ENCODE measurements around the gene RIOK2. TPM values are rescaled to one million over a fixed set of nuclear protein-coding genes. Genes with fewer than 3 reads are reported as not detected.

The RIOK2 gene
- total RNA-seq, 1 donor = 37.6 TPM

DNA sequence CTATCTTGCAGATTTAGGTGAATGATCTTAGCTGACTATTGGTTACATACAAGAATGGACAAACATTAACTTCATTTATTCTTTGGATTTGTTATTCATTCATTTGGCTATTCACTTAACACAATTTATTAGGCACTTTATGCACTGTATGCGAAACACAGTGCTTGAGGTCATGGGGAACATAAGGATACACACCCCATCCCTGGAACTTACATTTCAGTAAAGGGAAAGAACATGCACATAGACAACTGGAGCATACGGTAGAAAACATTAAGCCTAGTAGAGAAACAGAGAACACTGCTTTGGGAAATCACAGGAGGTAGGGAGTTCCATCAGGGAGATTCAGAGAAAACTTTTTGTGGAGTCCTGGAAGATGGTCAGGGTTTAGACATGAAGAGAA lies 62.9 kb downstream of the RIOK2 start:
- TF ChIP-seq, protein P1, sequence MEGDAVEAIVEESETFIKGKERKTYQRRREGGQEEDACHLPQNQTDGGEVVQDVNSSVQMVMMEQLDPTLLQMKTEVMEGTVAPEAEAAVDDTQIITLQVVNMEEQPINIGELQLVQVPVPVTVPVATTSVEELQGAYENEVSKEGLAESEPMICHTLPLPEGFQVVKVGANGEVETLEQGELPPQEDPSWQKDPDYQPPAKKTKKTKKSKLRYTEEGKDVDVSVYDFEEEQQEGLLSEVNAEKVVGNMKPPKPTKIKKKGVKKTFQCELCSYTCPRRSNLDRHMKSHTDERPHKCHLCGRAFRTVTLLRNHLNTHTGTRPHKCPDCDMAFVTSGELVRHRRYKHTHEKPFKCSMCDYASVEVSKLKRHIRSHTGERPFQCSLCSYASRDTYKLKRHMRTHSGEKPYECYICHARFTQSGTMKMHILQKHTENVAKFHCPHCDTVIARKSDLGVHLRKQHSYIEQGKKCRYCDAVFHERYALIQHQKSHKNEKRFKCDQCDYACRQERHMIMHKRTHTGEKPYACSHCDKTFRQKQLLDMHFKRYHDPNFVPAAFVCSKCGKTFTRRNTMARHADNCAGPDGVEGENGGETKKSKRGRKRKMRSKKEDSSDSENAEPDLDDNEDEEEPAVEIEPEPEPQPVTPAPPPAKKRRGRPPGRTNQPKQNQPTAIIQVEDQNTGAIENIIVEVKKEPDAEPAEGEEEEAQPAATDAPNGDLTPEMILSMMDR (IDR thresholded peaks at IDR 0.05; ENCODE audit: insufficient read depth, low read depth, low read length) = no peak
- no peak overlapping the region for H3K4me3 ChIP-seq (ENCODE audit: low read depth, low read length)
- DNase-seq (ENCODE audit: low read depth) = no peak

DNA sequence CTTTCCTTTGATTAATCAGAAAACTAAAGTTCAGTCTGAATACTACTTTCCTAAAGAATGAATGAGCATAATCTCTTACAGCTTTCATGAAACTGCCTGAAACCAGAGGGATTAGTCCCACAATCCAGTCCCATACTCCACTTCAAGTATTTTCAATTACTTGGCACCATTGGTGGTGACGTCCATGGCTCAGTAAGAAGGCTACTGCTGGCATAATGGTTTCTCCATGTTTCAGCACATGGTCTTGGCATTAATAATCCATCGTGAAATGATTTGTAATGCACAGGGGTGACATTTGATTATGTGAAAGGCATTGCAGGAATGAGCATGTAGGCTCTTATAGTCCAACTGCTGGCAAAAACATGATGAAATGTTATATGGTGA lies 64.0 kb downstream of the RIOK2 start:
- TF ChIP-seq, protein P1 (IDR thresholded peaks at IDR 0.05; ENCODE audit: insufficient read depth, low read depth, low read length) = no peak
- H3K4me3 ChIP-seq (ENCODE audit: low read depth, low read length) = no peak overlapping the region
- no peak for DNase-seq (ENCODE audit: low read depth)

DNA sequence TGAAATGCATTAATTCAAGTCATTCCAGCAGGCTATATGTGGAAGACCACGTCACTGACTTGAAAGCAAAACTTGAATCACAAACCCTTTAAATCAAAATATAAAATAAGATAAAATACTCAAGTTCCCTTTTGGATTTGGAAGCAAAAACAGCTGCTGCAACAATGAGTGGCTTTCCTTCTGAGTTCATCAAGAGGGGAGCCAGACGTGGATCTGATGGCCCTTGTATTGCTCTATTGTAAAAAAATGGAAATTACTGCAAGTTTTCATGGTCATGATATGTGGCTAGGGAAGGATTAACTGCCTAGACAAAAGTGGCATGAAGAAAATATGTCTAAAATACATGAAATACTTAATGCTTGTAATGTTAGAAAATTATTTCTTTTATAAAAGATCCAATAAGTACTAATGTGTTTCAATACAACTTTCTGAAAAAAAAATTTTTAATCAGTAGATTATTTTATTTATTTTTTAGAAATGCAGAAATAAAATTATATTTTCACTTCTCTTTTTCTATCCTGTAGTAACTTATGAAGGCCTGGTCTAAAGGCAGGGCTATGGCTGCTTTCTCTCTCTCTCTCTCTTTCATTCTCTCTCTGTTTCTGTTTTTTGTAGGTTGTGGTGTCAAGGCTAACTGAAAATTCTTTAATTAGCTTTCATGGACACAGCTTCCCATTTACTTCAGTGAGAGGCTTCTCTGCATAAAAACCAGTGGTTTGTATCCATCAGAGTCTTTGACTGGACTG lies 64.6 kb downstream of the RIOK2 start:
- no peak overlapping the region for H3K4me3 ChIP-seq (ENCODE audit: low read depth, low read length)
- DNase-seq (ENCODE audit: low read depth) = no peak
- TF ChIP-seq, protein P1 (IDR thresholded peaks at IDR 0.05; ENCODE audit: insufficient read depth, low read depth, low read length) = no peak

DNA sequence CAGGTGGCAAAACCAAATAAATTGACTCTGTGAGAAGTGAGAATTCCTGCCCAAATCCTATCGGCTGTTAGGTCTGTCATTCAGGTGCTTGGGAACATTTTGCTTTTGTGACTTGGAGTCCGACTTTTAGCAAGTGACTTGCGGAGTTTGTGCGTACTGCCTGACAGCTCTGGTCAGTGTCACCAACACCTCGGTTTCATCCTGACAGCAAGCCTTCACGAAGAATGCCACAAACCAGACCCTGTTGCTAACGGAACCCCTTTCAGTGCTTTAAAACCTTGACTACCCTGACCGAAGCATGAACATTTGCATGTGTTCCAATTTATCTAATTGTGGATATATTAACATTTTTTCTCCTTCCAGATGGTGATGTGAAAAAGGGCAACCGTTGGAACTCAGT lies 67.1 kb downstream of the RIOK2 start:
- TF ChIP-seq, protein P1 (IDR thresholded peaks at IDR 0.05; ENCODE audit: insufficient read depth, low read depth, low read length) = no peak
- H3K4me3 ChIP-seq (ENCODE audit: low read depth, low read length) = no peak overlapping the region

DNA sequence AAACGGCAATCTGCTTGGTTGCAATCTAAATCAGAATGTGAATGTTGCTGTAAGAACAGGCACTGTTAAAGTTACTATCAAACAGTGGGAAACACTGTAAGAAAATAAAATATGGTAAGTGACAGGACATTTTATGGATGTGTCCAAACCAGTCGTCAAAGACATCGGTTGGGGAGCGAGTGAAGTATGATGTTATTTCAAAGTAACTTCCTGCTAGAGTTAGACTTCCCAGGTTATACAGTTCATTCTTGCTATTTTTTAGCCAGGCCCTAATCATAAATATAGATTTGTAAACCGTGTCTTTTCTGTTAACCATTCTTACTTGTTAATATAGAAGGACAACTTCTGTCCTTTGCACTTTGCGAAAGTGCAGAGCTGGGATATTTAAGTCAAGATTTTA lies 70.8 kb downstream of the RIOK2 start:
- TF ChIP-seq, protein P1 (IDR thresholded peaks at IDR 0.05; ENCODE audit: insufficient read depth, low read depth, low read length) = no peak
- no peak for DNase-seq (ENCODE audit: low read depth)
- no peak overlapping the region for H3K4me3 ChIP-seq (ENCODE audit: low read depth, low read length)

More for the DNA sequence above, 67.1 kb downstream of the RIOK2 start:
- DNase-seq (ENCODE audit: low read depth) = no peak

DNA sequence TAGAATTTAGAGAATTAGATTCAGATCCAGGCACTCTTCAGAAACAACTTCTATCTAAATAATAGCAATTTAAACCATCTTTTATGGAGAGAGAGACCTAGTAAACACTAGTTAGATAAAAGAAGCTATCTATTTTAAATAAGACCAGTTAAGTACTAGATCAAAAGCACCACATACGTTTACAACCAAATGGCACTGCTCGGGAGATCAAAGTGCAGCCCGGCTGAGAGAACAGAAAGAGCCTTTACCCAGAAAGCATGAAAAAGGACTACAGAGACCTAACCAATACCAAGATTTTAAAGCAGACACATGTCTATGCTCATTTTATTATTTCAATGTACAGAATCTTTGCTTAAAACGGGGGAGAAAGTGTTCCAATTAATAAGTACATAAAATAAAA lies 71.4 kb downstream of the RIOK2 start:
- DNase-seq (ENCODE audit: low read depth) = no peak
- TF ChIP-seq, protein P1 (IDR thresholded peaks at IDR 0.05; ENCODE audit: insufficient read depth, low read depth, low read length) = no peak
- H3K4me3 ChIP-seq (ENCODE audit: low read depth, low read length) = no peak overlapping the region

DNA sequence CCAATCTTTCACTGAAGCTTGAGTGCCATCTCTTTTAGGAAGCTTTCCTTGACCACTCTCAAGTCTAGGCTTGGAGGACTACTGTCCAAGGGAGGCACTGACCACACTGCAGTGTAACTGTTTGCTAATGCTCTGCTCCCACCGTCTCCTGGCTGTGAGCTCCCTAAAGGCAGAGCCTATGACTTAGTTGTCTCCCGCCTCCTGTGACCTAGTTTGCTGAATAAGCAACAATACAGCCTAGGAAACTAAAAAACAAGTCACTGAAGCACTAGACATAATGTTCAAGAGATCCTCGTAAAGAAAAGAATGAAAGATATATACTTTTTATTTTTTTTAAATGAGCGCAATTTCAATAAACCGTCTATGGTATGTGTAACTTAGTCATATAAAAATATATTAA lies 72.0 kb downstream of the RIOK2 start:
- DNase-seq (ENCODE audit: low read depth) = no peak
- no peak overlapping the region for H3K4me3 ChIP-seq (ENCODE audit: low read depth, low read length)
- TF ChIP-seq, protein P1 (IDR thresholded peaks at IDR 0.05; ENCODE audit: insufficient read depth, low read depth, low read length) = no peak
